GM21515 (cell line): ENCODE data around the gene GNAI3.

ENCODE experiments used
- ATAC-seq: cut with Tn5 transposase; IDR thresholded peaks from one replicate; pipeline ENCODE4 v1.9.1; 2021; ENCODE audit not compliant: unreplicated experiment

Gene GNAI3

DNA sequence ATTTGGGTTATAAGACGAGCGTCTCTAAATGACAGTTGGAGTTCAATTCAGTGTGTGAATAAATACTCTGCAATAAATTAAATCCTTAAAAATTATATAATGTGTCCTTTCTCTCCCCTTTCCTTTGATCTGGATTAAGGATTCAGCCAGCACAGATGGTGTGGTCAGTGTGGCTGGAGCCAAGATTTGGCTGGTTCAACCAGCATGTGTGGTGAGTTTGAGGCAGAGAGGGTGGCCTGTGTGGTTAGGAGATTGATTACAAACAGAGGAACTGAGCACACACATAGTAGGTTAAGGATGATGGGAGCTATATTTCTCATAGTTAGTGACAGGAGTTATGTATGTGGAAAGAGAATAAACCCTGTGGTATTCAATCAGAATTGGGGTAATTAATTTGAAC is 24.7 kb upstream of the GNAI3 start:
- no peak for ATAC-seq

DNA sequence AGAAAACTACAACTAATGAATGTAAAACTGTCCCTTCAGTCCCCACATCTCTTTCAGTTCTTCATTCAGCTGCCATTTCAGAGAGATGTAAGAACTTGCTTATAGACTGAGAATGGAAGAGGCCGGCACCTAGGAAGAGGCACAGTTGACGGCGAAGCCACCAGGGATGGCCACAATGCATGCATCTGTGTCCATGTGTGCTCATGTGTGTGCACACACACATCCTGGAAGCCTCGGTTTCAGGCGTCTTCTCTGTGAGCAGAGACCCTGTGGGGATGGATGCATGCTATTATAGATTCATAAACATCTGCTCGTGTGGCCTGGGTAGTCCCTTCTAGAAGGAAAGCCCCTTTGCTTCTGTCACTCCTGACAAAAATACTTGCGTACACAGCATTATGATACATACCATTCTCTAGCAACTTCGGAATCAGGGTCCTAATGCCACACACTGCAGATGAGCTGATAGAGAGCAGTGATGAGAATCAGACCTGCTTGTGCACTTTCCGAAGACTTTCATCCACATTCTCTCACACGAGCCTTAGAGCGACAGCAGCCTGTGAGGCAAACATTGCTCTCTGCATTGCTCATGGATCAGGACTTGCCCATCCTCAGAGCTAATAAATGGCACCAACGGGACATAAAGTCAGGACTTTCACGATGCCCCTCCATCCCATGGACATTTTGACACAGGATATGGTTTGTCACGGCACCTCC is 21.2 kb upstream of the GNAI3 start:
- peak; percentile 62 for ATAC-seq

DNA sequence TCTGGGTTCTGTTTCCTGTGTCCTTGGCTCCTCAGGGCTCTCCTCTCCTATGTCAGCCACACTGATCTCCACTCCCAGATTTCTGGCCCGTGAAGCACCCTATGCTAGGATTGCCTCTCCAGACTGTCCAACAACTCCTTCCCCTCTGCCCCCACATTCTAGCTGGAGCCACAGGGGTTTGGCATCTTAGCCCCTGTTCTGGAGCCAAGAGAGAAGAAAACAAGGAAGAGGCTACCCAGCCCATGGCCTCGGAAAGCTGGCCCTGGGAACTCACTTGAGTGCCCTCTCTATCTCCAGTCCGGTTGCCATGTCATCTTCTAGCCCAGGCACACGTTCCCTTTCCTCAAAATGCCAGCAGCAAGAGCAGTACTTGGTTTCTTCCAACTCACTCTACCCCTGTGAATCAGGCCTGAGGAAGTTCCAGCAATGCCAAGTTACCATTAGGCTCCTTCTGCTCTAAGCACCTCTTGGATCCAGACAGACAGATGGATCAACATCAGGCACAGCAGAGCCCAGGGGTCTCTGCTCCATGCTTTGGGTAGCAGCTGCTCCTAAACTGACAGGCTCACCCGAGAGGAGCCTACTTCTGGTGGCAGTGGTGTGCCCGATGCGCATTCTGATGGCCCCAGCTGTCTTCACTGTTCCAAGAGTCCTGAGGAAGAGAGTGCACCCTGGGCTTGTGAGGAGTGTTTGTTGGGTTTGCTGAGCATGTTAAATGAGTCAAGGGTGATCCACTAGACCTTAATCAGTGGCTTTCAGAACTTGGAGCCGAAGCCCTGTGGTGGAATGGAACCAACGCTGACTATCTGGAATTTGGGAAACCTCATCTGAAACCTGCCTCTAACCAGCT is 20.3 kb upstream of the GNAI3 start:
- no peak for ATAC-seq

DNA sequence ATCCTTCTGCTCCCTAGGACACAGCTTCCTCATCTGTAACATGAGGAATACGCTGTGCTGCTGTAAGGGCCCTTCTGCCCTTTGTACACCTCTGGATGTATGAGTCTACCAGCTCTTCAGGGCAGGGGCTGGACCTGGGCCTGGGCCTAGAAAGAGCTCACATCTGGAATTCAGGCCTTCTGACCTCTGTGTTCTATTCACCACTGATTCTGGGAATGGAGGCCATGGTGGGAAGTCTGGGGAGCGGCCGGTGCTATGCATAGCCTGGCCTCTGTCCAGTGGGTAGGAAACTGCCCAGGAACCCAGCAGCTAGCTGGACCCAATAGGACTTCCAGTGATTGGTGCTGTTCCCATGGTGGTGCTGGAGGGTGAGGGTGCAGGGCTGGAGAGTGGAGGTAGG is 19.7 kb upstream of the GNAI3 start:
- no peak for ATAC-seq

DNA sequence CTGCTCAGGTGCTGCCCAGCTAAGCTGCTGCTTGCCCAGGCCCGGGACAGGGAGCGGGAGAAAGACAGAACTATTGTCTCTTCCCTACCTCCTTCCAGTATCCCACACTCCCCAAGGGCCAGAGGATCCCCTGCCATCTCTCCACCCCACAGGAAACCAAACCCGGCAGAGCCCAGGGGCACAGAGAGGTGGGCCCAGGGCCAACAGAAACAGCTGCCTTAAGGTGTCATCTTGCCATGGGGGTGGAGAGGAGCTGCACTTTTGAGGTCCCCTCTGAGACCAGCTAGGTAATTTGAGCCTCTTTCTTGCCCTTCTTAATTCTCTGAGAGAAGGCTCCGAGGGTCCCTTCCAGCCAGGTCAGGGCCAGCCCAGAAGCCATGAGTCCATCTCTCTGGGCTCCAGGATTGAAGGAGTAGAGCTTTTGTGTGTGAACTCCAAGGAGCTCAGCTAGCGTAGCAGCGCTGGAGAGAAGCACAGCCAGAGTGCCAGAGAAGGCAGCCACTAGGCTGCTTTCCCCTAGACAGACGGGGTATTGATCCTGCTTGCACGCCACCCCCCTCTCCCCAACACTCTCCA is 18.4 kb upstream of the GNAI3 start:
- ATAC-seq, result no peak

DNA sequence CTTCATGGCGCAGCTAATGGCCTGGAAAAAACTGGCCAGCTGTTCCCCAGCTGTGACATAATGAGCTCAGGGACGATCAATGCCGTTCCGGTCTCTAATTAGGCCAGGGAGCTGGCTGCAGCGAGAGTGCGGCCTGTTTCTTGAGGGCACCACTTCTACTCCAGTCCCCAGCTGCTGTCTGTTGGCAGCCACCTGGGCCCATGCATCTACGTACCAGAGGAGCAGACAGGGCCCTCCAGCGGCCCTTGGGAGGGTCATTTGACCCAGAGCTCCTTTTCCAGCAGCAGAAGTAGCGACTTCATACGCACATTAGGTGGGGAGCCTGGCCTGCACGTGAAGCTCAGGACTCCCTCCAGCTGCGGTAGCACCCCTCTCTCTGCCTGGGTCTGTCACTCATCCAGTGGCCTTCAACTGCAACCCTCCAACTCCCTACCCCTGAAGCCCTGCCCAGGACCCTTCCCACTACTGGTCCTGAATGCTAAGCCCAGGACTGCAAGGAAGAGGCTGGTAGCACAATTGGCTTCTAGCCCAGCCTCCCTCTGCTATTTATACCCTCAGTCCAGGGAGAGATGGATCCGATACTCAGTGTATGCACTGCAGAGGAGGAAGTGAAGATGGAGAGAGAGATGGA is 17.8 kb upstream of the GNAI3 start:
- no peak for ATAC-seq

DNA sequence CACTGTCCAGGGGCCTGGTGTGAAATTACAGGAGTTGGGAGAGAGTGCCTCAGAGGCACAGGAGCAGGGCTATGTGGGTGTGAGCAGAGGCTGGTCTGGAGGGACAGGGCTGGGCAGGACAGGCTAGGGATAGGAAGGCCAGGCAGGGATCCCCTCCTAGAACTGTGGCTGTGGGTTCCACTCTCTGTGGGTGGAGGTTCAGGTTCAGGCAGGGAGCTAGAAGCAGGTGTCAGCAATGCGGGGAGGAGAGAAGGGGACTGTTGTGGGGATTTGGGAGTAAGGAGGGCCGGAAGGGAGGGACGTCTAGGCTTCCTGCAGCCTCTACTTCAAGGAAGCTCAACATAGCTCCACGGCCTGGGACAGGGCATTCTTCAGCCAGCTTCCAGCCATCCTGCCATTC is 17.0 kb upstream of the GNAI3 start:
- no peak for ATAC-seq

DNA sequence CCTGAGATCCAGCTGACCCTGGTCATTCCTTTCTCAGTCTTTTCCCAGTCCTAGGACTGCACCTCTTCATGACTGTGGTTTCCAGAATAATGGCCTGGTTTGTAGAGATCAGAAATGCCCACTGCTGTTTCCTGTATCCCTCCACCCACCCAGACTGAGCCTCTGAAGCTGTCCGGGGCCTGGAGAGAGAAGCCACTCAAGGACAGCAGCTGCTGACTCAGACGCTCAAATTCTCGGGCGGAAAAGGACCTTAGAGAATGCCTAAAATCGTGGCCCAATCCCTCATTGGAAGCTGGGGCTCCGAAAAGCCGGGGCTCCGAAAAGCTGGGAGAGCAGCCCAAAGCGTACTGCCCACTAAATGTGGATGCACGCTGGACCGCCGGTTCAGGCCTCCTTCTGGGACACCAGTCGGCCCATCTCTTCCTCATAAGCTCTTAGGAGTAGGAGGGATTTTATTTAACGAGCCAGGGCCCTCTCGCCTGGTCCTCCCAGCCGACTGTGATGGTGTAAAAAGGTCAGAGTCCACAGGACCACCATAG is 16.5 kb upstream of the GNAI3 start:
- ATAC-seq, result no peak

DNA sequence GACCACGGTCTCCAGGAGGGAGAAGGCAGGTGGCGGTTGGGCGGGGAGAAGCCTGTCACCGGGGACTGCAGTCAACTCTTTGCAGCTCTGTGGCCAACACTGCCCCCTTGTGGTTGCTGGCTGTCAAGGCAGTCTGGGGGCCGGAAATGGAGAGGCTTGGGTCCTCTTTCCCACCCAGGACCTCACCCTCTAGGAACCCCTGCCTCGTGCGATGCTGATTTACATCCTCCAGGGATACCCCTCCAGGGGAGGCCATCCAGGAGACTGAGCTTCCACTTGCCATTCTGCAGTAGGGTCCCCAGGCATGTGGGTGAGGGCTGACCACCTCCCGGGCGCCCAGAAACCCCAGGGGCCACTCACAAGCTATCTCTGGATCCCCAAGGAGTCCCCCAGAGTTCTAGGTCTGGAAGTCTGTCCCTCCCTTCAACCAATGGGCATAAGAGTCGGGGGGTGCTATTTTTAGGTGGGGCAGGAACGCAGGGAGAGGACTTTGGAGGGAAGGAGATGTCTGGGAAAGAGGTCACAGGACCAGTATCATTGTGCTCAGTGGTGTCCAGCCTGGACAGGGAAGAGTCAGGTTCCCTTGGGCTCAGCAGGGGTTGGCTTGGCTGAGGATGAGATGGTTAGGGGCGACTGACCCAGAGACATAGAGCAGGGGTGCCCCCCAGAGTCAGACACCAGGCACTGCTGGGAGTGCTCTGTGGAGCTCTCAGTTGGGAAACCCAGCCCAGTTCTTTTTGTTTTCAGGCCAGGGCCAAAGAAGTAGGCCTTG is 15.9 kb upstream of the GNAI3 start:
- ATAC-seq, result peak; percentile 68

DNA sequence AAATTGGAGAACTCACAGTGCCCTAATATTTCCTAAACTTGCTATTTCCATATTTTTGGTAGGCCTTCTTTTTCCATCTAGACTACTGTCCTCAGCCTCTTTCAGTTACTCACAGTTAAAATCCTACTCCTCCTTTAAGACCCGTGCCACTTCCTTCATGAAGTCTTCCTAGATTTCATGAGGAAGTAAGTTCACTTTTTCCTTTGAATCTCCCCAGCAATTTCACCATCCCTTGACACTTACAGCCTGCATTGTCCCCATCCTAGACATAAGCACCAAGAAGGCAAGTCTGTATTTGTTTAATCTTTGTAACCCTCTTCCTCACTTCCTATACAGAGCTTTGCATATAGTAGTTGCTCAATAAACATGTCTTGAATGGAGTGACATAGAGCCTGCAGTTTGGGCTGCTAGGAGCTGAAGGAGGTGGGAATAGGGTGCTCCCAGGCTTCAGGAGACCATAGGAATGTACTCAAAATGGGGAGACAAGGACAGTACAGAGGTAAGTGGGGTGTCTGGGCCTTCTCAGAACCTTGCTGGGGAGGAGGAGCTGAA is 14.0 kb upstream of the GNAI3 start:
- ATAC-seq, result no peak

DNA sequence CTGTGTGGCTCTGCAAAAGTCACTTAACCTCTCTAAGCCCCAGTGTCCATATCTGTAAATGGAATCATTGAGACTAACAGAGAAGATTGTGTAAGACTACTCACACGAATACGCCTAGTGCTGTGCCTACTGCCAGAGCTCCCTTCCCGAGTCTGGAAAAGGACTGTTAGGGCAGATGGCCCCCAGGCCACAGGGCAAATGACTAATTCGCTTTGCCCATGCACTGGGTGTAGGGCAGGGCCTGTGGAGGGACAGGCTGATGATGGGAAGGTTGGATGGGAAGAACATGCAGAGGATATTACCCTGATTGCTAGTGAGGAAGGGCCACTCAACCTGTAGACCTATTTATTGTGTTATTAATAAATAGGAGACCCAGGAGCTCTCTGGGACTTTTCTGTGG is 12.9 kb upstream of the GNAI3 start:
- no peak for ATAC-seq

DNA sequence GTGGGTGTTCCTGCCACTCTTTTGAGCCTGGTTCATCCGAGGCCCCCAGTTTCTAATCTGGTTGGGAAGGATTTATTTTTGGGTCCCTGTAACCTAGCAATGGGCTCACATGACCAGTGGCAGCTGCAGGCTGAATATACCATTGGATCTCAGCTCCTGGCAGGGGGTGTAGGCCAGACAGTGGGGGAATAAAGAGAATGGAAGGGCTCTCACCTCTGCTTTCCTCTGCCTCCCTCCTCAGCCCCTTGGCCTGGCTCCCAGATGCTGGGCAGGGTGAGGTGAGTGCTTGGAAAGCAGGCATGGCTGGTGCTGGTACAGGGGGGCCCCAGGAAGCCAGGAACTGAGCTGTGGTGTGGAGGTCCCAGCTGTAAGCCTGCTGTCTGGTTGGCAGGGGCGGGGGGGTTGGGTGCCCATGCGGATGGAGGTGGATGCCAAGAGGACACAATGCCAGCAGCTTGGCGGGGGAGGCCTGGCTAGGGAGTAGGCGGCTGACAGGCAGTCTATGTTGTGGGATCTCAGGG is 12.4 kb upstream of the GNAI3 start:
- no peak for ATAC-seq

DNA sequence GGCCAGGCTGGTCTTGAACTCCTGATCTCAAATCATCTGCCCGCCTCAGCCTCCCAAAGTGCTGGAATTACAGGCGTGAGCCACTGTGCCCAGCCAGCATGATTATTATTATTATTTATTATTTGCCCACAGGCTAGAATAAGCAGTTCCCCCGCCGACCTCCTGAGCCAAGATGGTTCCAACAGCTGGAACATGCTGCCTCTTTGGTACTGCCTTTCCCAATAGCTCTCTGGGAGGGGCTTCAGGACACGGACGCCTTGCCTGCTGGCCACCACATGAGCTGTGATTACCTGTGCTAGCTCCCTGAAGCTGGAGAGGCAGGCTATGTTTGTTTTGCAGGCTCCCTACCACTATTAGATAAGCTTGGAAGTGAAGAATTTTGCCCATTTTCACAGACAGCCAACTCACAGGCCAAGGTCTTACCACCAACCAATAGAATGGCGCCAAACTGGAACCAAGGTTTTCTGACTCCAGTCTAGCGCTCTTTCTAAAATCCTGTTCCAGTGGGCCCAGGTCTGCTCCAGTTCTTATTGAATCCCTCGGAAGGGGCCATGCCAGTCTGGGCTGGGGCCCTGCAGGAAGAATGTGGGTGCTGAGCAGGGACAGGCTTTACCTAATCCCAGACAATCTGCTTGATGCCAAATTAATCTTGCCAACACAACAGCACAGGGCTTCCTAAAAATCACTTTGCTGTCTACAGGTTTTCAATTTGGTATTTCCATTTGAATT is 10.8 kb upstream of the GNAI3 start:
- ATAC-seq, result no peak

DNA sequence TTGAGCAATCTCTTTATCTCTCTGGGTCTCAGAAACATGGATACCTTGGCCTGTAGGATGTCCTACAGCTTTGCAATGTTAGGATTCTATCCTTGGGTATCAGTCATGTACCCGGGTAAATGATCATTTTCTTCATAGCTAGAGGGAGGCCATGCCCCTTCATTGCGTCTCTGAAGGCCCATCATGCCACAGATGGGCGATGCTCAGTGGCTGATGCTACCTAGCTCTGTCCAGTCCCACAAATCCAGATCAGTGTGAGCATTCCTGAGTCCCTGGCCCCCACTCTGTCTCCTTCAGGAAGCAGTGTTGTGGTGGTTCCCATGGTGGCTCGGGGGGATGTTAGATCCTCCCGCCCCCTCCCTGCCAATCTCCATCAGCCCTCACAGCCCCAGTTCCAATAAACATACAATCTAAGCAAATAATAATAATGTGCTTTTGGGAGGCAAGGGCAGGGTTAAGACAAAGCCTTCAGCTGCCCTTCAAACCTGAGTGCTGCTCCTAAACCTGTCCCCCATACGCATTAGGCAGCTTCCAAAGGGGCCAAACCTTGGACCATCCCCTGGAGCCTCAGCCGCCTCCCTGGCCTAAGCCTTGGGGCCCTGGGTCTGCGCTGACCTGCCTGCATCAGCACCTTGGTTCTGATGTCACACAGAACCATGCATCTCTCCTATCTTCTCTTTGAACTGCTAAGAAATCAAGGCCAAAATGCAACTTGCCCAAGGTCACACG is 9.4 kb upstream of the GNAI3 start:
- ATAC-seq, result no peak

DNA sequence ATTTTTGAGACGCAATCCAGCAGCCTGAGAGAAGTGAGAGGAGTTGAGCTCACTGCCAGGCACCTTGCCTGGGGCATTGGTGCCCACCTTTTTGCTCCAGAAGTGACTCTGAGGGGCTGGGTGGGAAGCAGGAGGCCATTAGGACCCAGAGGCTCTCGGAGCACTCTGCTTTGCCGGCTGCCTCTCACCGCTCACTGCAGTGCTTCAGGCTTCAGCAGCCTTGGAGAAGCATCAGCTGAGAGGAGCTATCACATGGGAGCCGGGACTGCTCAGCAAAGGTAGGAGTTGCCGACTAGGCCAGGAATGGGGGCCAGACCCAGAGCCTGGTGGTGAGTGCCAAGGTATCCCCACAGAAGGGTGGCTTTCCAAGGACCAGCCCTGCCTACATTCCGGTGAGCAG is 8.7 kb upstream of the GNAI3 start, which contains the start of gene GPR61:
GPR61 (plus strand) TSS at position 197 of the 400 bp plus-strand sequence. CDS start 3,151 bp downstream, outside the sequence.
- no peak for ATAC-seq

DNA sequence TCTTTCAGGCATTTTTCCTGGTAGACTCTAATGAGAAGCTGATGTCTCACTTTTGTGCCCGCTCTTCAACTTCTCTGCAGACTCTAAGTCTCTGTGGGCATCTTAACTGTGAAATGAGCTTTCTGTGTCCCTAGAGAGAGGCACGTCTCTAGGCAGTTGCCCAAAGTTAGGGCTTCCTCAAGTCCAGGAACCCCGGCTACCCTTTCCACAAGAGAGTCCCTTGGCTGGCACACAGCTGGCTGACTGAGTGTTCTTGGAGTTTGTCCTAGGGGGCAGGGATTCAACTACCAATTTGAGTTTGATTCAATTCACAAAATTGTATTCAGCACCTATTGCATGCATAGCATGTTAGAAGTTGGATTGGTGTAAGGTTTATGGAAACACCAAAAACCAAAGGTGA is 7.3 kb upstream of the GNAI3 start:
- ATAC-seq, result no peak

DNA sequence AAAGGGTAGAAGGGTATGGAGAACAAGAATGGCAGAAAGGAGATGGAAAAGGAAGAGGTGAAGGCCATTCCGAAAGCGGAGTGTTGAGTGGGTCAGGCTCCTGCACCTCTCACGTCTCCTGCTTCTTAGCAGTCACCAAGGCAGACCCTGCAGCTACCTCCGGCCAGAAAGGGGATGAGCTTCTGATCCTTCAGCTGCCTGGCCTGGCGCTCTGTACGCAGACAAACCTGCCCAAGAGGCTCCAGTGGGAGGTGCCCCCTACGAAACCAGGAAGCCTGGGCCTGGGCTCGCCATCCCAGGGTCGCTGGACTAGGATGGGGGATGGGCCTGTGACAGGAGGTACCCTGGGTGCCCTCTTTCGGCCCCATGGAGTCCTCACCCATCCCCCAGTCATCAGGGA is 5.8 kb upstream of the GNAI3 start:
- no peak for ATAC-seq

DNA sequence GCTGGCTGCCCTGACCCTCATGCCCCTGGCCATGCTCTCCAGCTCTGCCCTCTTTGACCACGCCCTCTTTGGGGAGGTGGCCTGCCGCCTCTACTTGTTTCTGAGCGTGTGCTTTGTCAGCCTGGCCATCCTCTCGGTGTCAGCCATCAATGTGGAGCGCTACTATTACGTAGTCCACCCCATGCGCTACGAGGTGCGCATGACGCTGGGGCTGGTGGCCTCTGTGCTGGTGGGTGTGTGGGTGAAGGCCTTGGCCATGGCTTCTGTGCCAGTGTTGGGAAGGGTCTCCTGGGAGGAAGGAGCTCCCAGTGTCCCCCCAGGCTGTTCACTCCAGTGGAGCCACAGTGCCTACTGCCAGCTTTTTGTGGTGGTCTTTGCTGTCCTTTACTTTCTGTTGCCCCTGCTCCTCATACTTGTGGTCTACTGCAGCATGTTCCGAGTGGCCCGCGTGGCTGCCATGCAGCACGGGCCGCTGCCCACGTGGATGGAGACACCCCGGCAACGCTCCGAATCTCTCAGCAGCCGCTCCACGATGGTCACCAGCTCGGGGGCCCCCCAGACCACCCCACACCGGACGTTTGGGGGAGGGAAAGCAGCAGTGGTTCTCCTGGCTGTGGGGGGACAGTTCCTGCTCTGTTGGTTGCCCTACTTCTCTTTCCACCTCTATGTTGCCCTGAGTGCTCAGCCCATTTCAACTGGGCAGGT is 5.0 kb upstream of the GNAI3 start:
- ATAC-seq, result no peak
